IMR-90 (cell line): Measurements from ENCODE around the gene LEPR.

ENCODE experiments used
- BHLHE40 ChIP-seq: fragments of 150-350 bp; IDR thresholded peaks from 2 replicates; pipeline ENCODE4 v1.6.1; 2016; ENCODE audit warnings: mild to moderate bottlenecking, low read depth, low read length
- POLR2A ChIP-seq: IDR thresholded peaks from 2 replicates; pipeline ENCODE4 v1.6.1; 2012; ENCODE audit warnings: mild to moderate bottlenecking, low read depth, low read length
- RCOR1 ChIP-seq: IDR thresholded peaks from 2 replicates; pipeline ENCODE4 v1.6.1; 2012; ENCODE audit warnings: mild to moderate bottlenecking, low read length, improper control_type of control experiment; ENCODE audit not compliant: insufficient replicate concordance
- TF ChIP-seq, protein P1 (sequence below): conservative IDR thresholded peaks from 2 replicates; pipeline ENCODE4 v1.5.1; 2012; ENCODE audit warnings: mild to moderate bottlenecking, low read depth, low read length, improper control_type of control experiment

DNA sequence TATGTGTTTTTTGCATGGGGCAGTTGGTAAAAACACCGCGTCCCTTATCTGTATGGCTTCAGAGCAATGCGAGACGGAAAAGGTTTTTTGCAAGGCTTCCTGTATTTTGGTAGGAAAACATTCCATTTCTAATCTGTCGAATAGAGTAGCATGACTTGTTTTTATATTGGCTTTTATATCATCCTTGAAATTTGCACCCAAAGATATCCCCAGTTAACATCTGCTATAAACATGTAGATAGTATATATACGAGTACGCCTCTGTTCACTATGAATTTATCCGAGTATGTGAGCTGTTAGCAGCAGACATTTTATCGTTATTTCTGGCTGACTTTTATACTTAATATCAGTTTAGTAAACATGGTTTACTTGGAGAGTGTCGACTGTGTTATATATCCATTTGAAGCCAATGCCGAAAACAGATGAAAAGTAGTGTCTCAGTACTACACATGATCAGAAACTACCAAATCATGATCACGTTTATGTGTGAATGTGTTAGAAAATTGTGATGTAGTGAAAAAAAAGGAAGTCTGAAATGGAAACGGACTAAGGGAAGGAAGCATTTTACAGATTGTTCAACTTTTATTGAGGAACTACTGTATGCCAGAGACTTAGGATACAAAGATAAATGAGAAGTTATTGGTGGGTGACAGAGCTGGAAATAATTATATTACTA is 1.0 kb downstream of the LEPR start:
- TF ChIP-seq, protein P1, sequence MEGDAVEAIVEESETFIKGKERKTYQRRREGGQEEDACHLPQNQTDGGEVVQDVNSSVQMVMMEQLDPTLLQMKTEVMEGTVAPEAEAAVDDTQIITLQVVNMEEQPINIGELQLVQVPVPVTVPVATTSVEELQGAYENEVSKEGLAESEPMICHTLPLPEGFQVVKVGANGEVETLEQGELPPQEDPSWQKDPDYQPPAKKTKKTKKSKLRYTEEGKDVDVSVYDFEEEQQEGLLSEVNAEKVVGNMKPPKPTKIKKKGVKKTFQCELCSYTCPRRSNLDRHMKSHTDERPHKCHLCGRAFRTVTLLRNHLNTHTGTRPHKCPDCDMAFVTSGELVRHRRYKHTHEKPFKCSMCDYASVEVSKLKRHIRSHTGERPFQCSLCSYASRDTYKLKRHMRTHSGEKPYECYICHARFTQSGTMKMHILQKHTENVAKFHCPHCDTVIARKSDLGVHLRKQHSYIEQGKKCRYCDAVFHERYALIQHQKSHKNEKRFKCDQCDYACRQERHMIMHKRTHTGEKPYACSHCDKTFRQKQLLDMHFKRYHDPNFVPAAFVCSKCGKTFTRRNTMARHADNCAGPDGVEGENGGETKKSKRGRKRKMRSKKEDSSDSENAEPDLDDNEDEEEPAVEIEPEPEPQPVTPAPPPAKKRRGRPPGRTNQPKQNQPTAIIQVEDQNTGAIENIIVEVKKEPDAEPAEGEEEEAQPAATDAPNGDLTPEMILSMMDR, result no peak
- TF ChIP-seq RCOR1 (no peak), POLR2A (no peak), BHLHE40 (no peak)
